Bronchial epithelial cell (primary cell): ENCODE results near the gene KANSL1L. TPM values are rescaled to one million over a fixed set of nuclear protein-coding genes. Genes with fewer than 3 reads are reported as not detected.

Experiments used
- DNase-seq: peaks from one replicate; pipeline ENCODE4 v3.0.0-alpha.2; 2010; ENCODE audit warnings: low read depth
- FAIRE-seq: peaks from 2 replicates; lab custom pipeline; 2011; peaks lifted over from hg19 to GRCh38; lab: Jason Lieb, UNC
- H3K27me3 ChIP-seq: 2 replicates; pipeline ENCODE4 v1.5.1; 2011; ENCODE audit warnings: low read length; ENCODE audit not compliant: control insufficient read depth, insufficient read depth
- H3K36me3 ChIP-seq: 2 replicates; pipeline ENCODE4 v1.5.1; 2011; ENCODE audit warnings: low read length; ENCODE audit not compliant: control insufficient read depth, insufficient read depth
- H3K4me3 ChIP-seq: 2 replicates; pipeline ENCODE4 v1.5.1; 2011; ENCODE audit warnings: mild to moderate bottlenecking, low read depth, low read length, control low read depth
- total RNA-seq: library from RNA; depleted of rRNA; stranded (reverse); fragments of >200 nt; gene quantifications from 2 replicates; pipeline ENCODE4 v1.2.1, GENCODE V29; 2014
- TF ChIP-seq, protein P1 (sequence below): IDR thresholded peaks from 2 replicates; pipeline ENCODE4 v1.5.1; 2011; ENCODE audit warnings: mild to moderate bottlenecking, moderate library complexity, low read length, control low read depth, inconsistent platforms; ENCODE audit not compliant: insufficient read depth, severe bottlenecking

KANSL1L gene
- total RNA-seq, 1 donor from 2014 or later: 8.7 TPM

DNA sequence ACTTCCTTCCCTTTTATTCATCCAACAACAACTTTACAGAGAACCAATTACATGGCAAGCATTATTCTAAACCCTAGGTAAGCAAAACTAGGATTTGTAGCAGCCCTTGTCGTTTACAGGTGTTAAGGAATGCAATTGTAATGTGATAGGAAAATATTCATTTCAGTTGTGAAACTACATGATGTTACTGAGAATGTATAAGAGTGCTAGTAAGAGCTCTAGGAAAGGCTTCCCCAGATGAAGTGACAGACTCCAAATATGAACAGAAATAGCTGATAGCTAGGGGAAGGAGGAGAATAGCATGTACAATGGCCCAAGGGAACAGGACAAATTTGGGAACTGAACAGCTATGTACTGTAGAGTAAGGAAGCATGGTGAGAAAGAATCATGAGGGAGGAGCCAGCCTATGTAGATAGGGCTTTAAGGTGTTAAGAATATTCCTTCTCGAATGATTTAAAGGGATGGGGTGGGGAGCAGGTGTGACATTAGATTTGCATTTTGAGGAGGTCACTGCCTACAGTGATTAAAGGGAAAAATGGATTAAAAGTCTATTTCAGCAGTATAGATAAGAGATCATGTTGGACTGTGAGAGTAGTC lies 137.0 kb downstream of the KANSL1L start:
- Histone ChIP-seq H3K4me3 (no peak overlapping the region), H3K36me3 (no peaks in the 10 kb centered on the region), H3K27me3 (no peaks in the 10 kb centered on the region)
- FAIRE-seq (no peak), DNase-seq (no peak)
- TF ChIP-seq, protein P1, sequence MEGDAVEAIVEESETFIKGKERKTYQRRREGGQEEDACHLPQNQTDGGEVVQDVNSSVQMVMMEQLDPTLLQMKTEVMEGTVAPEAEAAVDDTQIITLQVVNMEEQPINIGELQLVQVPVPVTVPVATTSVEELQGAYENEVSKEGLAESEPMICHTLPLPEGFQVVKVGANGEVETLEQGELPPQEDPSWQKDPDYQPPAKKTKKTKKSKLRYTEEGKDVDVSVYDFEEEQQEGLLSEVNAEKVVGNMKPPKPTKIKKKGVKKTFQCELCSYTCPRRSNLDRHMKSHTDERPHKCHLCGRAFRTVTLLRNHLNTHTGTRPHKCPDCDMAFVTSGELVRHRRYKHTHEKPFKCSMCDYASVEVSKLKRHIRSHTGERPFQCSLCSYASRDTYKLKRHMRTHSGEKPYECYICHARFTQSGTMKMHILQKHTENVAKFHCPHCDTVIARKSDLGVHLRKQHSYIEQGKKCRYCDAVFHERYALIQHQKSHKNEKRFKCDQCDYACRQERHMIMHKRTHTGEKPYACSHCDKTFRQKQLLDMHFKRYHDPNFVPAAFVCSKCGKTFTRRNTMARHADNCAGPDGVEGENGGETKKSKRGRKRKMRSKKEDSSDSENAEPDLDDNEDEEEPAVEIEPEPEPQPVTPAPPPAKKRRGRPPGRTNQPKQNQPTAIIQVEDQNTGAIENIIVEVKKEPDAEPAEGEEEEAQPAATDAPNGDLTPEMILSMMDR: no peak

DNA sequence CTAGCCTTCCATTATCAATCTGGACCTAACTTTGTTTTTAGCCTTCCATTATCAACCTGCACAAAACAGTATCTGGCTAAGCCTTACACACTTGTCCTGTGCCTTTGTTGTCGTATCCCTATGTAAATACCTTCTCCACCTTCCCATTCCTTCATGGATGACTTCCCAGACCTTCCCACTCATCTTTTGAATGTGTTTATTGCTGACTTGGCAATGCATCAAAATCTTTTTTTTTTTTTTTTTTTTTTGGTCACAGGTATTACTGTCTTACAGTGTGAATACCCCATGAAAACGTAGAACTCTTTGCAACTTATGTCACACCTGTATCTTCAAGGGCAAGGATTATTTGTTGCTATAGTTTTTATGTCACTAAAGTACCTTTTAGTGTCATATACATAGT lies 143.0 kb downstream of the KANSL1L start:
- DNase-seq (no peak), FAIRE-seq (no peak)
- no peak overlapping the region for H3K4me3 ChIP-seq

DNA sequence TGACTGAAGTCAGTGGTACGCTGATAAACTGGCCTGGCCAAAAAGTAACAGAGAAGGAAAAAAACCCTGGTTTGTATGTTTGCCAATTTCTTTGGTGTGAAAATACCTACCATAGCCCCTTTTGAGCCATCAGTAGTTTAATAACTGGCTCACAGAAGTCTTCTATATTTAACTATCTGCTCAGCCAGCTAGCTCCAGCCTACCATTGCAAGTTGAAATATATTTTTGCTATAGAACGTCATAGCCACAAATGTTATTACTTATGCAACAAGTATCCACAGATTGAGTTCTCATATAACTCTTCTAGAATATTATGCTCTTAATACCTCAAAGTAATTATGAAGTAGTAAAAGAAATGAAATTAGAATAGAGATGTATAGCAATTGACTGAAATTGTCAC lies 143.6 kb downstream of the KANSL1L start:
- TF ChIP-seq, protein P1: no peak
- FAIRE-seq: no peak
- DNase-seq: no peak
- no peak overlapping the region for H3K4me3 ChIP-seq
- H3K27me3 ChIP-seq: no peaks in the 10 kb centered on the region
- no peaks in the 10 kb centered on the region for H3K36me3 ChIP-seq

More for the DNA sequence above, 143.0 kb downstream of the KANSL1L start:
- H3K27me3 ChIP-seq: no peaks in the 10 kb centered on the region
- H3K36me3 ChIP-seq: no peaks in the 10 kb centered on the region
- TF ChIP-seq, protein P1: no peak

DNA sequence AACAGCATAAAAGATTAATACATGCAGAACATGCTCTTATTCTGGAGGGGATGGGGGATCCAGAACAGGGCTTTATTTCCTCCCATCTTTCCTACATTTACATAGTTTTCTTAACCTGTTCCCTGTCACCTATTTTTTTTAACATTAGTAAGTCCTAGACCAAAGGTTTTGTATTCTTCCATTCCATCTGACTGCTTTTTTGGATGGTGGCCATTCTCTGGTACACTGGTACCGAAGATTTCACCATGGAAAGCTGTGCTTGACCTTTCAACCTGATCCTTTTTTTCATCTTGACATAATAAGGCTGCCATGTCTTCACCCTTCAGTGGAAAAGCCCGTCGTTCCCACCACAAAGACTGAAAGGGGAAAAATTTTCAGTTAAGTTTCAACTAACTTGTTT lies 148.4 kb downstream of the KANSL1L start:
- FAIRE-seq (no peak), DNase-seq (no peak)
- H3K36me3 ChIP-seq: peaks cover 4% of the 10 kb centered on the region
- no peaks in the 10 kb centered on the region for H3K27me3 ChIP-seq
- TF ChIP-seq, protein P1: no peak
- no peak overlapping the region for H3K4me3 ChIP-seq

DNA sequence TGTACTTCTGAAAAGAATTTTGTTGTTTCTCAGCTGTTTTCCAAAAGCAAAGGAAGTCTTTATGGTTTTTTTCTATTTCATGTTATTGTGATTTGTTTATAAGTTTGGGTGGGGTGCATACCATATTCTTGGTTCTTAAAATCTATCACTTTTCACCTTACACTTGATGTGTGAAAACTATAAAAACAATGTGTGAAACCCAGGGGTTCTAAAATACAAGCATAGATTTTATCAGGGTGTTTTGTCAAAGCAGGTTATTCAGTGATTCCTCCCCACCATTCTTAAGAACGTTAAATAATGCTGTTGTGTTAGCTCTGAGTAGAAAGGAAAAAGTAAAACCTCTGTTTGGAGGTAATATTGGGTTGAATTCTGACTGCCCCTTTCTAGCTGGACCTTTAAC lies 151.1 kb downstream of the KANSL1L start:
- no peak for FAIRE-seq
- peaks cover 9% of the 10 kb centered on the region for H3K36me3 ChIP-seq
- no peak overlapping the region for H3K4me3 ChIP-seq
- no peak for DNase-seq
- H3K27me3 ChIP-seq: no peaks in the 10 kb centered on the region
- TF ChIP-seq, protein P1: no peak

DNA sequence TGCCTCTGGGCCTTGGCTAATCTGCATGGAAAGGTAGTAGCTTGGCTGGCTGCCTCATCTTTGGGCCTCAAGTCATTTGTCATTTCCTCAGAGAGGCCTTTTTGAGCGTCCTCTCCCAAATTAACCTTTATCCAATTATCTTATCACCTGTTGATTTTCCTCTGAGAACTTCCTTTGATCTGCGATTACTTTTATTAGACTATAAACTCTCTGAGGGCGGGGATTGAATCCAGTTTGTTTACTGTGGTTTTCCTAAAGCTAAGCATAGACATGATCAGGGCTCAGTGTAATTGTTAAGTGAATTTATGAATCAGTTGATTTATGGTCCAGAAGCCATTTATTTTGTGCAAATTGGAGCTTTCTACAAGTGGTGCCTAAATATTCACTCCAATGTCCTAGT lies 161.3 kb downstream of the KANSL1L start:
- peaks cover 13% of the 10 kb centered on the region for H3K36me3 ChIP-seq
- no peak for DNase-seq
- FAIRE-seq: no peak
- H3K4me3 ChIP-seq: no peak overlapping the region
- no peaks in the 10 kb centered on the region for H3K27me3 ChIP-seq
- TF ChIP-seq, protein P1: no peak
